IPS DF 19.7 (cell line): ENCODE results near the gene RECQL.
"Not testable (repeated sequence)": the region's sequence is repeated elsewhere in the genome, so short reads cannot be mapped to it uniquely, and the experiment has no call there.

Experiments
- DNase-seq: peaks from one replicate; pipeline ENCODE4 v3.0.0-alpha.2; 2013; ENCODE audit warnings: low read depth, low spot score

RECQL gene

DNA sequence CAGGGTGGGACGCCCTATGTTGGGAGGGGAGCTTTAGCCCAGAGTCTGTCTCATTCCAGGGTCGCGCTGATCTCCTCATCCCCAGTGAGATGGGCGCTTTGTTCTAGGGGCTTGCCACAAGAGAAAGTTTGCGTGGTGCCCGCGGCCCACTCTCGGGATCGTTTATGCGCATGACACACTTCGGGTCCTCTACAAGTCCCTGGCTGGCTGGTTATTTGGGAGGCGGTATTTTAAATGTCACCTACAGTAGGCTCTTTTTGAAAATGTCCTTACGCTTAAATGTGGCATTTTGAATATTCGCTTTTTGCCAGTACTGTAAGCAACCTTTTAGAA lies 695 bp upstream of the RECQL start:
- DNase-seq = no peak

- no peak for DNase-seq
Measured at GRCh38 chr12:21500786-21501257, 613 bp downstream of the RECQL start.

GRCh38 chr12:21499765-21500164 lies 1.7 kb downstream of the RECQL start:
- no peak for DNase-seq

- DNase-seq = no peak
Measured at GRCh38 chr12:21485998-21486397, 15.4 kb downstream of the RECQL start.

DNA sequence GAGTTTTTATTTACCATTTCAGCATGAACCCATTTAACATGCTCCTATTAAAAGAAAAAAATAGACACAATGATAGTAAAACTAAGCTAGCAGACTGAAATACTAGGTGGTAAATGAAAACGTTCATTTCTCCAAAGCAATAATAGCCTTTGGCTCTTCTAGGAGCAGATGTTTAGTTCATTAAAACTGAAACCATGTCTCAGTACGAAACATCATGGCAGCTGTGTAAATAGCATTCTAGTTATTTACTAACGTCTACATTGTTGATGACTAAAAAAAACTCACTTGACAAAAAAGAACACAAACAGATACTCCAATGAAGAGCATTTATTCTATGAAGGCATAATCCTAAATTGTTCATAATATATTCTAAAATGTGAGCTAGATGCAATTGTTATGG lies 17.9 kb downstream of the RECQL start:
- no peak for DNase-seq

DNA sequence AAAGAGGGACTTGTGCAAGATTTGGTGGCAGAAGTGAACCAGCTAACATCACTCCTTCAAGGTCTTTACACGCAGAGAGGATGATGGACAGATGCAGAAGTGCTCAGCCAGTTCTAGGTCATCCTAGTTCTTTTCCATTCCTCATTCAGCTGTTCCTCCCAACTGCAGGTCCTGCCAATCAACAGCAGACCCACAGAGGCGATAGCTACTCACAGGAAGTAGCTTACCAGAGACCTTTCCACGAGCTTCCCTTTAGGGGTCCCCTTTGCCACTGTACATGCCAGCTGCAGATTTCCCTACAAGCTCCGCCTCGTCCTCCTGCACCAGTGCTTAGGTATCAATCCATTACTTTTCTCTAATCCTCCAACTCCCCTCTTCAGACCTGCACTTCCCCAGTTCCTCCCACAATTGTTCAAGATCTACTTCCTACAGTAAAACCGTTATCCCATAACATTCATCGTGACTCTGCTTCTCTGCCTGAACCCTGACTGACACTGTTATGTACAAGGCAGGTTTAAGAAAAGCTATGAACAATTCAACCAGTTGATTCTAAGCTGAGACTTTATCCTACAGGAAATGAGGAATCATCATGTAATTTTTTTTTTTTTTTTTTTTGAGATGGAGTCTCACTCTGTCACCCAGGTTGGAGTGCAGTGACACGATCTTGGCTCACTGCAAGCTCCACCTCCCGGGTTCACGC lies 22.5 kb downstream of the RECQL start:
- no peak for DNase-seq

DNA sequence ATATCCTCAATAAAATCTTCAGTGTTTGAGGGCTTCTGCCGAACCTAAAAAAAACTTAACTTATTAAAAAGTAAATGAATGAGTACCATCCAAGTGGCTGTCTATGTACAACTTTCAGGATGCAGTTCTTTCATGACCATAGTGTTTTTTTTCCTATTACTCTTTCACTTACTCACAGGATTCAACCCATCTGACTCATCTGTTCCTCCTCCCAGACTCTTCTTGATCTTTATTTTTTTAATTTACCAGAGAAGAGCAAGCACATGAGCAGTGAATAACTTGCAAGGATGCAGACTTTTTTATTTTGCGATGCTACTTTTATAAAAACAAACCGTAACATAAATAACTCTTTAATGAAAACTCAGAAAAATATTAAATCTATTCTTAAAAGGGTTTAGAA lies 24.5 kb downstream of the RECQL start:
- DNase-seq = no peak

- no peak for DNase-seq
Measured at GRCh38 chr12:21475552-21475951, 25.9 kb downstream of the RECQL start.

- no peak for DNase-seq
Measured at GRCh38 chr12:21472197-21472823, 29.1 kb downstream of the RECQL start.

GRCh38 chr12:21471294-21471693 lies 30.1 kb downstream of the RECQL start:
- DNase-seq = no peak

DNA sequence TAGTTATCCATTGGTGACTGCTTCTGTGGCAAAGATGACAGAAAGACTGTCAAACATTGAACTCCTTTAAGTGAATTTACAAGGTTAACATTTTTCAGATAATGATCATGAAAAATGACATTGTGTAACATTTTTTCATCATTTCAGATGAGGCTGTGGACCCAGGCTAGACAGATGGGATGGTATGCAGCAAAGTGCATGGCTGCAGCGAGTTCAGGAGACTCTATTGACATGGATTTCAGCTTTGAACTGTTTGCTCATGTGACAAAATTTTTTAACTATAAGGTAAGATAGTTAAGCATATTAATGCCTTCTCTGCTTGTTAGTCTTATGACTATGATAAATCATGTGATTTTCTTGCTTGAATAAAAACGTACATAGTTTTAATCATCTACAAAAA lies 34.1 kb downstream of the RECQL start:
- DNase-seq = not testable (repeated sequence)

DNA sequence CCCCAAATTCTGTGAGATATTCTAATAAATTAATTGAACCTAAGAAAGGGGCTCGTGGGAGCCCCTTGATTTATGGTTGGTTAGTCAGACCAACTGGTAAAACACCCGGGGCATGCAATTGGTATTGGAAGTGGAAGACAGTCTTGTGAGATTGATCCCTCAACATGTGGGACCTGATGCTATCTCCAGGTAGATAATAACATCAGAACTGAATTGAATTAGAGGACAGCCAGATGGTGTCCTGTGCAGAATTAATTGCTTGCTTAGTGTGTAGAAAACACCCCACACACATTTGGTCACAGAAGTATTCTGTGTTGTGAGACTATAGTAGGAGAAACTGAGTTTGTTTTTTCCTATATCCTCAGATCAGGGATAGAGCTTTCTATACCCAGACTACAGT lies 42.0 kb downstream of the RECQL start:
- DNase-seq = no peak

- no peak for DNase-seq
Measured at GRCh38 chr12:21456291-21456780, 45.1 kb downstream of the RECQL start.

DNA sequence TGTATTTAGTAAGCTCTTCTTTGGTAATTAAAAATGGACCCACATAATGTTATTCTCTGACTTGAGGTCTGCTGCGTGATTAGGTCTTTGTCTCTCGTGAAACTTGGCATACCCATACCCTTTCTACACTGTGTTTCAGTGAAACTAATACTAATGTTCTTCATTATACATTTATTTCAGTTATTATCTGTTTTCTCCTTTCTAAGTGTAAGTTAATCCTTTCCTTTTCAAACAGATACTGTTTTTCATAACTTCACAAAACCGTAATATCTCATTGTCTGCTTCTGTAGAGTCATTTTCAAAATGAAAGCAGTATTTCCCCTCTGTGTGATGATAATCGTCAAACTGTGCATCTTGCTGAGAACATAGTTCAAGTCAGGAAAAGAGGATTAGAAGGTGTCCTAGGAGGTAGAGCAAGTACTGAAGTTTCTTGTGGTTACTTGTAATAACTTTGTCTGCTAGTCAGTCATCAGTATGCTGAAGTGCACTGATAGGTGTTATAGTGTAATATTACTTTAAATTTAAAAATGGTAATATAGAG lies 48.1 kb downstream of the RECQL start:
- no peak for DNase-seq

DNA sequence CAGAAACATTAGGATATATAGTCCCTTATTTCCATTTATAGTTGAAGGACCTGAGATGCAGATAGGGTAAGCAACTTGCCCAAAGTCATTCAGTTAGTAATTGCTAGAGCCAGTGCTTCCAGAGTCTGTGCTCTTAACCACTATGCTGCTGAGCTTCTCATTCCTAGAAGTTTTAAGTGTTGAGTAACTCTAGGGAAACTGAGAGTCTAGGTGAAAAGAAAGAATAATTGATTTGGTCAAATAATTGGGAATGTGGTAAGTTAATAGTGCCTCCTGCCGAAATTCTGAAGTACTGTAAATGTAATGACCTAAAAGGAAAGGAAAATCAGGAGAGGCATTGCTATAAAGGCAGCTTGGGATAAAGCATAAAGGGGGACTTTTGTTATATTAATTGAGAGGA lies 49.9 kb downstream of the RECQL start:
- peak; percentile 9 for DNase-seq

- DNase-seq = no peak
Measured at GRCh38 chr12:21444193-21445146, 57.0 kb downstream of the RECQL start.

DNA sequence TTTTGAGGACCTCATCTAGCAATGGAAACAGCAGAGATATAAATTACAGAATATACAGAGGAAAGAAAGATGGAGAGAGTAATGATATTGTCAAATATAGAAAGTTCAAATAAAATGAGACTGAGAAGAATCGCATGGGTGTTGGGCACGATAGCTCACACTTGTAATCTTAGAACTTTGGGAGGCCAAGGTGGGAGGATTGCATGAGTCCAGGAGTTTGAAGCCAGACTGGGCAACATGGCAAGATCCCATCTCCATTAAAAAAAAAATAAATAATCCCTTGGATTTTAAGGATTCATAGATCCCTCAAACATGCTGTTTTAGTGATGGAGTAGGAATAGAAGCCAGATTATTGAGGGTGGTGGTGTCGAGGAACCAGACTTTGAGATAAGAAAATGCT lies 62.1 kb downstream of the RECQL start:
- DNase-seq = no peak

DNA sequence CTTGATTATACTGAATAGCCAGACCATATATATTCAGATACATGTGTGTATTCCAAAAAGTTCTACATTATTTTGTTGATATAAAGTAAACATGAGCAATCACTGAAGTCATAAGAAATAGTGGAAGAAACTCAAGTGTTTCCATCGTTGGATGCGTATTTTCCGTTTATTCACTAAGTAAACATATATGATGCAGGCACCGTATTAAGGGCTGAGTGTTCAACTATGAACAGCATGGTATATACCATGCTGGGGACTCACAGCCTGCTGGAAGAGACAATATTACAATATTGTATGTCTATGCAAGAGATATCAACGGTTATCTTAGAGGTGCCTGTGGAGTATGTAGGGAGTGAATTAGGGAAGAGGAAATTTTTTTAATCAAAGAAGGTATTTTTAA lies 62.8 kb downstream of the RECQL start:
- no peak for DNase-seq

GRCh38 chr12:21434699-21435098 lies 66.7 kb downstream of the RECQL start:
- no peak for DNase-seq

- no peak for DNase-seq
Measured at GRCh38 chr12:21433525-21433924, 67.9 kb downstream of the RECQL start.

GRCh38 chr12:21429994-21430393 lies 71.4 kb downstream of the RECQL start:
- no peak for DNase-seq

DNA sequence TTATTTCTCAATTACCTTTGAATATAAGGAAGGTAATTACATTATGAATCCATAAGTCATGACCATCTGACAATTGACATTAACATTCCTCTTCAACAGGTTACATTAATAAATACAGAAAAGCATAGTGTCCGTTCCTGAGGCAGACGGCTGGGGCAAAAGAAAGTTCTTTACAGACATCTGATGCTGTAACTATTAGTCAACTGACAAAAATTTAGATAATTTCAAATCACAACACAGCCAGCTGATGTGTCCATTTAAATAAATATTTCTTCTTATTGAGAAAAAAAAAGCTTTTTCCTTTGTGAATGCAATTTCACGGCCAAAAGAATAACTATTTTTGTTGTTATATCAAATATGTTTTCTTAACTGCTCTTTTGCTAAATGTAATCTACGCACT lies 73.2 kb downstream of the RECQL start:
- DNase-seq = no peak
